ENCODE data around the gene DCLRE1A.

DNA sequence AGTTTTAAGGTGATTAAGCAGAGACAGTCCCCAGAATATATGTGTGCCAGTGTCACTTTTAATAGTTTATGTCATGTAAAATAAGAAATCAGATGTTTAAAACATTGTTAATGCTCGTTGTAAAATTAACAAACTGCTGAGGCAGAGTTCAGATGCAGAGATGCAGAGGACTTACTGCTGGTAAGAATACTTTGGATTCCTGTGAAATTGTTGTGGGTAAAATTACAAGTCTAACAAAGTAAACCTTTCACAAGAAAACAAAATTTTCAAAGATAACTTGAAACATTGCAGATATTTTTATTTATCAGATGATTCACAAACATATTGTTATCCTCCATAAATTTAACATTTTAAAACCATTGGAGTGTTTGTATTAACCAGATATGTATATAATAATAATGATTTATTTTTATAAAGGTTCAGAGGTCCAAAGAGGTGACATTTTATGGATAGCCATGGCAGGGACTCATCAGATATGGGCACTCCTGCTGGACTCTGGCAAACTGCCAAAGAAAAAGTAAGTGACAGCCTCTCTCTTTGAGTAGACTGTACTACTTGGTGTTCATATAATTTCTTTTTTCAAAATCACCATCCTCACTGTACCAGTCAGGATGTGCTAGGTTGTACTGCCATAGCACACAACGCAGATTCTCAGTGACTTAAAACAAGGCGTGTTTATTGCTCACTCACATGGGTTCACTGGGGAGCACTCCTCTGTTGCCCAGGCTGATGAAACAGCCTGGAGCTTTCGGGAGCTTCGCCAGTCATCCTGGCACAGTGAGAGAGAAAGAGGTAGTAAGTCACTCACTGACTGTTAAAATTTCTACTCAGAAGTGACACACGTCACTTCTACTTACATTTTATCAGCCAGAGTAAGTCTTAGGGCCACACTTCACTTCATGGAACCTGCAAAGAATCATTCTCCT lies 44.1 kb upstream of the DCLRE1A start:
- TF ChIP-seq, protein P1, sequence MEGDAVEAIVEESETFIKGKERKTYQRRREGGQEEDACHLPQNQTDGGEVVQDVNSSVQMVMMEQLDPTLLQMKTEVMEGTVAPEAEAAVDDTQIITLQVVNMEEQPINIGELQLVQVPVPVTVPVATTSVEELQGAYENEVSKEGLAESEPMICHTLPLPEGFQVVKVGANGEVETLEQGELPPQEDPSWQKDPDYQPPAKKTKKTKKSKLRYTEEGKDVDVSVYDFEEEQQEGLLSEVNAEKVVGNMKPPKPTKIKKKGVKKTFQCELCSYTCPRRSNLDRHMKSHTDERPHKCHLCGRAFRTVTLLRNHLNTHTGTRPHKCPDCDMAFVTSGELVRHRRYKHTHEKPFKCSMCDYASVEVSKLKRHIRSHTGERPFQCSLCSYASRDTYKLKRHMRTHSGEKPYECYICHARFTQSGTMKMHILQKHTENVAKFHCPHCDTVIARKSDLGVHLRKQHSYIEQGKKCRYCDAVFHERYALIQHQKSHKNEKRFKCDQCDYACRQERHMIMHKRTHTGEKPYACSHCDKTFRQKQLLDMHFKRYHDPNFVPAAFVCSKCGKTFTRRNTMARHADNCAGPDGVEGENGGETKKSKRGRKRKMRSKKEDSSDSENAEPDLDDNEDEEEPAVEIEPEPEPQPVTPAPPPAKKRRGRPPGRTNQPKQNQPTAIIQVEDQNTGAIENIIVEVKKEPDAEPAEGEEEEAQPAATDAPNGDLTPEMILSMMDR (IDR thresholded peaks at IDR 0.05; ENCODE audit: poor library complexity, severe bottlenecking), result no peak
- TF ChIP-seq RAD21 (conservative IDR thresholded peaks at IDR 0.05) (no peak), REST (IDR thresholded peaks at IDR 0.05; ENCODE audit: borderline replicate concordance) (no peak)

Data from neural cell (in vitro differentiated cells).